Stimulated activated naive CD8-positive, alpha-beta T cell treated with anti-CD3 and anti-CD28 coated beads, Interleukin-15, Interleukin-2, amounts not matched to agents 100 U/mL and 50 U/mL, for 24 hours (primary cell): ENCODE measurements around the gene TMEM79.

Experiments used
- ATAC-seq: fragments of 150-1000 bp; cut with Tn5 transposase; one replicate; pipeline ENCODE4 v1.10.0; 2021
- DNase-seq: peaks from one replicate; pipeline ENCODE4 v3.0.0; 2021

The TMEM79 gene

GRCh38 chr1:156262461-156263287 is 21.5 kb upstream of the TMEM79 start:
- ATAC-seq (peak; percentile 84), DNase-seq (no peak)

DNA sequence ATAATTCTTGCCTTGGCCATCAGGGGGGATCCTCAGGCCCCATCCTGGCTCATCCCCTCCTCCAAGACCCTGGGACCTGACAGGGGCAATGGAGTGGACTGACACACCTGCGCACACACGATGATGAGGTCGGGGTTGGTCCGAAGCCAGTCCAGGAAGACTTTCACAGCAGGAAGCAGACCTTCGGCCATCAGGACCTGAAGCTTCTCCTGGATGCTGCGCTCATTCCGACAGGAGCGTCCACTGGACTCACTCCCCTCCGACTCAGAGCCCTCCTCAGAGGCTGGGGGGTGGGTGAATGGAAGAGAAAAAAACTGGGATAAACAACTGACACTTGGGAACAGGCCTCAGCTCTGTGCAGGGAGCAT is 20.9 kb upstream of the TMEM79 start:
- DNase-seq (no peak), ATAC-seq (no peak)

DNA sequence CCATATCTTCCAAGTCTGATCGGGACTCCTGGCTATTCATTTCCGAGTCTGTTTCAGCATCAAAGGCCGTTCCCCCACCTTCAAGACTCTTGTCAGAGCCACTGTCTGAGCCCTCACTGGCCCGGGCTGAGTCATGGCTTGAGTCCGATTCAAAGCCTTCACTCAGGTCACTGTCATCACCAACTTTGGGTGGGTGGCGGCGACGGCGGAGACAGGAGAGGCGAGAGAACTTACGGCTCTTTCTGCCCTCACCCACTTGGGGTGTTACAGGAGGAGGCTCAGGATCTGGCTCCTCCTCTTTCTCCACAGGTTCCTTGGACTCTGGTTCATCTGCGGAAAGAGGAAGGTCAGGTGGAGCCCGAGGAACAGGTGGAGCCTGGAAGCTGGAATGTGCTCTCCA is 18.1 kb upstream of the TMEM79 start:
- ATAC-seq (no peak), DNase-seq (no peak)

DNA sequence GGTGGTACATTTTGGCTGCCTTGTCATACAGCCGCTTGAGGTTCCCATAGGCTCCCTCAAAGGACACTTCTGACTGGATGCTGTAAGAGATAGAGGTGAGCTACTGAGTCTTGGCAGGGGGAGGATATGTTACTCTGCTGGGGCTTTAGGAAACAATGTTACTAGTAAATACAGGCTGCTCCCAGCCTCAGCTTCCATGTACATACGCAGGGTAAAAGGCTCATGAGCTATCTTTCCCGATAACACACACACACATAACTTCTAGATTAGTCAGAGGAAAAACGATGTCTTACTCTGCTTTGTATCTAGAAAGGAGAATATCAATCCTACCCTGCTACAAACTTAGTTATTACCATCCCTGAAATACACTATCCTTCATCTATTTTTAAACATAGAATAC is 15.8 kb upstream of the TMEM79 start:
- ATAC-seq (no peak), DNase-seq (no peak)

DNA sequence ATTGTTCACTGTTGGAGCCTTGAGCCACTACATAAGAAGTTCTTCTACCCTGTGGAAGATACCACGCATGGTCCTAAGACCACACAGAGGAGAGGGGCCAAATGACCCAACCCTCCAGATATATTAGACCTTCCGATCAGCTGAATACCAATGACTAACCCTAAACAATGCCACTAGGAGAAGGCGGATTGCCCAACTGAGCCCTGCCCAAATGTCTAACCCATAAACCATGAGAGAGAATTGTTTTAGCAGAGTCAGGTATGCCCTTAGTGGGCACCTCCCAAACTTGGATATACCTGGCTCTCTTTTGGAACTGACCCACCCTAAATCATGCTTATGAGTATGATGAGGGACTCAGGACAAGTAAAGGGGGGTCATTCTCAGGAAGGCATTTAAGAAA is 13.8 kb upstream of the TMEM79 start:
- no peak for ATAC-seq
- DNase-seq = no peak

DNA sequence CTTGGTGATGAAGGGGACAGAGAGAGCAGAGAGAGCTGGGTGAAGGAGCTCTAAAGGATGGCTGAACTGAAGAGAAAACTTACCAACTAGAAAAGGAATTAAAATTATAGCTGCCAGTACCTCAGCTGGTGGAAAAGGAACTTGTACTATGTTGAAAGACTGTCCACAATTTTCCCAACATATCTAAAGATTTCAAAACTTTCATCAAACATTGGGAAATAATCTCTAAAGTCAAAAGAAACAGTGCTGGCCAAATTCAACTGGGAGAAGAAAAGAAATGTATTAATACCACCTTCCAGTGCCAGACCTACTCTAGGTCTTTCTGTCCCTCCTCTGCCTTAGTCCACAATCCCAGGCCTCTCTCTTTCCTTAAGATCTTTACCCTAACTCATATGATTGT is 7.6 kb upstream of the TMEM79 start:
- DNase-seq = no peak
- ATAC-seq = no peak

- ATAC-seq (no peak), DNase-seq (no peak)
These were observed 7.2 kb upstream of the TMEM79 start for GRCh38 chr1:156276966-156277381.

DNA sequence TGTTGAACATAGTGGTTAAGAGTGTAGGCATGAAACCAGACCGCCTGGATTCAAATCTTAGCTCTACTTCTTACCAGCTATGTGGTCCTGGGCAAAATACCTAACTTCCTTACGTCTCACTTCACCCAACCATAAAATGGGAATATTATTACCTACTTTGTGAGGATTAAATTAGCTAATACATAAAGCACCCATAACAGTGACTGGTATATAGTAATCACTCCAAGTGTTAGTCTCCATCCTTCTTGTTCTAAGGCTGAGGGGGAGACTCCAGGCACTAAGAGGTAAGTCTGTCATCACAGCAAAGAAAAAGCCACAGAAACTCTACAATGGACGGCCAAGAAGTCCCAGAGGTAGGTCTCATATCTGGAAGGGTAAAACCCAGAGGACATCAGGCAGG is 4.3 kb upstream of the TMEM79 start:
- DNase-seq (no peak), ATAC-seq (no peak)

DNA sequence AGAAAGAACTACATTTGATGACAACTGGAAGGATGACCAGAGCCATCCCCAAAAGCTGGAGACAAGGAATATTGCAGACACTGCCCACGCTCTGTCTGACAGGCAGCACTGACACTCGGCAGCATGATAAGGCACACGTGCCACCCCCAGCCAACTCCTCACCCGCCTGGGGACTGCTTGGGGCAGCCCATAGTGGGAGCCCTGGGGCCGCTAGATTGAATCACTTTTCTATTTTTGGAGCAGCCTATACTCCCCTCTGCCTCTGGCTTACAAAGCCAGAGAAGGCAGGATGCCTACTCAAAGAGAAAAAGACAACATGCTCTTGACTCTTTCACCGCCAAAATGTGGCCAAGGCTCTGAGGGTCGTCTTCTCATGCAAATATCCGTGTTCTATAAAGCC is 2.8 kb upstream of the TMEM79 start:
- ATAC-seq (peak; percentile 79), DNase-seq (peak; percentile 68)

- ATAC-seq (peak; percentile 10), DNase-seq (peak; percentile 60)
These were observed 2.2 kb upstream of the TMEM79 start for GRCh38 chr1:156281693-156282478.

- DNase-seq = peak; percentile 95
- ATAC-seq = peak; percentile 90
These were observed 1.5 kb upstream of the TMEM79 start, which contains the start of gene SMG5 for GRCh38 chr1:156282479-156283222. Gene SMG5 (minus strand): TSS chr1:156282825. CDS start chr1:156282680, 145 bp downstream.

DNA sequence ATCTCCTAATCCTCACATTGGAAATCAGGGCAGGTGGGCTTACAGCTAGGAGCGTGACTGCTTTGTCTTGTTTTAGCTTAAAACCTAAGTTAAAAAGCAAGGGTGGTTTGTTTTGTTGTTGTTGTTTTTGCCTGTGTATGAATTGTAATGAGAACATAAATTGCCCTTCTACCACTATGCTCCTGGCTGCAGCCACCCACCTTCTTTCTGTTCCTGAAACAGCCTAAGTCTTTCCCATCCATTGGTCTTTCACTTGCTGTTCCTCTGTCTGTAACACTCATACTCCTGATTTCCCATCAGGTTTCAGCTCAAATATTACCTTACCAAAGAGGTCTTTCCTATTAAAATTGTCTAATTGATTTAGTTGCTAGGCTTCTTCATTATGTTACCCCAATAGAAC is 604 bp upstream of the TMEM79 start:
- DNase-seq = no peak
- no peak for ATAC-seq

- no peak for DNase-seq
These were observed 632 bp downstream of the TMEM79 start for GRCh38 chr1:156284757-156285156.

DNA sequence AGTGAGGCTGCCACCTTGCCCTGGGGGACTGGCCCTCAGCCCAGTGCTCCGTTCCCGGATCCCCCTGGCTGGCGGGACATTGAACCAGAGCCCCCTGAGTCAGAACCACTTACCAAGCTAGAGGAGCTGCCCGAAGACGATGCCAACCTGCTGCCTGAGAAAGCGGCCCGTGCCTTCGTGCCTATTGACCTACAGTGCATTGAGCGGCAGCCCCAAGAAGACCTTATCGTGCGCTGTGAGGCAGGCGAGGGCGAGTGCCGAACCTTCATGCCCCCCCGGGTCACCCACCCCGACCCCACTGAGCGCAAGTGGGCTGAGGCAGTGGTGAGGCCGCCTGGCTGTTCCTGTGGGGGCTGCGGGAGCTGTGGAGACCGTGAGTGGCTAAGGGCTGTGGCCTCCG is 1.3 kb downstream of the TMEM79 start:
- ATAC-seq (no peak), DNase-seq (no peak)

More at GRCh38 chr1:156284757-156285156, 632 bp downstream of the TMEM79 start:
- ATAC-seq = no peak

GRCh38 chr1:156286061-156286460 is 1.9 kb downstream of the TMEM79 start:
- ATAC-seq (no peak), DNase-seq (no peak)

- no peak for DNase-seq
- ATAC-seq = no peak
These were observed 5.7 kb downstream of the TMEM79 start for GRCh38 chr1:156289857-156290256.

- DNase-seq (peak; percentile 28), ATAC-seq (peak; percentile 50)
These were observed 7.3 kb downstream of the TMEM79 start for GRCh38 chr1:156291226-156292061.

GRCh38 chr1:156293098-156293434 is 8.9 kb downstream of the TMEM79 start:
- ATAC-seq (no peak), DNase-seq (no peak)

DNA sequence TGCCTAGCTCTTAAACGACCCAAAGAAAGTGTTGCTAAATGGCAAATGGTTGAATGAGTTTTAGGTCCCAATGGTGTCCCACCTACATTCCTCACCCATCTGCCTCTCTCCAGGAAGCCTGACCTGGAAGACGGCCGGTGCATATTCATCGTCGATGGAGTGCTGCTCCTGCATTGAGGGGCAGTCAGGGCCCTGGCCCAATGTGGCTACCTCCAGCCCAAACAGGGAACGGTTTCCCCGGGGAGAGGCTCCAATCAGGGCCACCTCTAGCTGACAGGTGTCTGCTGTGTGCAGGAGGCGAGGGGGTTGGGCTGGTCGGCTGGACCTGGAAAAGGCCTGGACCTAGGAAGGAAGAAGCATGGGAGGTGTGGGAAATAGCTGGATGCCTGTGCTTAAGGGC is 9.8 kb downstream of the TMEM79 start:
- ATAC-seq (no peak), DNase-seq (no peak)

GRCh38 chr1:156295391-156295947 is 11.3 kb downstream of the TMEM79 start, which contains the start of gene GLMP:
Gene GLMP (minus strand): TSS chr1:156295679. CDS start chr1:156295645, 34 bp downstream.
- peak; percentile 75 for ATAC-seq
- DNase-seq = peak; percentile 60

DNA sequence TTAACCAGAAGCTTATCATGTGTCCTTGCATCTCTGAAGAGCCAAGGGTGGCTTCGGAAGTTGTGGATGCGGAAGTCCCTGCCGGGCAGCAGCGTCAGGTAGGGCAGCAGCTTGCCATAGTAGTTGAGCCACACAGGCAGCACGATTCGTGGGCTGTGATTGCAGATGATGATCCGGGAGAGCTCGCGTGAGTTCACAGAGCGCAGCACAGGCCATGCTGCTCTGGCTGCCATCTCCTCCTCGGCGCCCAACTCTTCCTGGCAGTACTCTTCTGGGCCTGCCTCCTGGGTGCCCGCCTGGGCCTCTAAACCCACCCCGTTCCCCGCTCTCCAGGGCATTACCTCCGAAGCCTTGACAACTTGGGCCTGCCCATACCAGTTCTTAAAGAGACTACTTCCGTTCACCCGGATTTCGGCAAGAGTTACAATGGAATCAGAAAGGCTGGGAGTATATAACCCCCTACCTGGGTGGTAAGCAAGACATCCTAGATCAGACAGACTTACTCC is 14.8 kb downstream of the TMEM79 start, which contains the start of gene VHLL:
TSS of gene VHLL (minus strand) at position 456 of the 506 bp plus-strand sequence. CDS start at position 338, 118 bp downstream.
- no peak for ATAC-seq

More for the DNA sequence above, 14.8 kb downstream of the TMEM79 start, which contains the start of gene VHLL:
- DNase-seq = no peak
